NCI-H1694 (cell line): ENCODE results near the gene COL8A2.

Experiments
- DNase-seq: peaks from one replicate; lab custom pipeline; 2025; lab: John Stamatoyannopoulos, UW

The COL8A2 gene

GRCh38 chr1:36135796-36136195 lies 10.8 kb upstream of the COL8A2 start:
- DNase-seq = no peak

GRCh38 chr1:36135330-36135667 lies 10.3 kb upstream of the COL8A2 start:
- DNase-seq = no peak

- no peak for DNase-seq
Measured at GRCh38 chr1:36134505-36135329, 9.7 kb upstream of the COL8A2 start.

GRCh38 chr1:36134031-36134430 lies 9.0 kb upstream of the COL8A2 start:
- no peak for DNase-seq

GRCh38 chr1:36133484-36133883 lies 8.5 kb upstream of the COL8A2 start:
- no peak for DNase-seq

- DNase-seq = no peak
Measured at GRCh38 chr1:36132029-36132428, 7.0 kb upstream of the COL8A2 start.

- DNase-seq = no peak
Measured at GRCh38 chr1:36128905-36129206, 3.8 kb upstream of the COL8A2 start.

GRCh38 chr1:36128126-36128904 lies 3.3 kb upstream of the COL8A2 start:
- no peak for DNase-seq

- DNase-seq = no peak
Measured at GRCh38 chr1:36126797-36127500, 1.9 kb upstream of the COL8A2 start.

- no peak for DNase-seq
Measured at GRCh38 chr1:36126005-36126716, 1.1 kb upstream of the COL8A2 start.

GRCh38 chr1:36124404-36125128 lies 456 bp downstream of the COL8A2 start:
- no peak for DNase-seq

- DNase-seq = no peak
Measured at GRCh38 chr1:36123356-36123755, 1.7 kb downstream of the COL8A2 start.

- no peak for DNase-seq
Measured at GRCh38 chr1:36122062-36123030, 2.7 kb downstream of the COL8A2 start.

GRCh38 chr1:36119456-36119855 lies 5.6 kb downstream of the COL8A2 start:
- DNase-seq = no peak

GRCh38 chr1:36118447-36119204 lies 6.4 kb downstream of the COL8A2 start:
- no peak for DNase-seq

GRCh38 chr1:36116901-36117300 lies 8.1 kb downstream of the COL8A2 start:
- peak; percentile 40 for DNase-seq

GRCh38 chr1:36115931-36116330 lies 9.1 kb downstream of the COL8A2 start:
- DNase-seq = no peak

GRCh38 chr1:36115200-36115669 lies 9.8 kb downstream of the COL8A2 start:
- DNase-seq = peak; percentile 14

GRCh38 chr1:36114371-36114770 lies 10.7 kb downstream of the COL8A2 start:
- no peak for DNase-seq

- DNase-seq = no peak
Measured at GRCh38 chr1:36112823-36113222, 12.2 kb downstream of the COL8A2 start.
